ENCODE results near the gene SNX19.

DNA sequence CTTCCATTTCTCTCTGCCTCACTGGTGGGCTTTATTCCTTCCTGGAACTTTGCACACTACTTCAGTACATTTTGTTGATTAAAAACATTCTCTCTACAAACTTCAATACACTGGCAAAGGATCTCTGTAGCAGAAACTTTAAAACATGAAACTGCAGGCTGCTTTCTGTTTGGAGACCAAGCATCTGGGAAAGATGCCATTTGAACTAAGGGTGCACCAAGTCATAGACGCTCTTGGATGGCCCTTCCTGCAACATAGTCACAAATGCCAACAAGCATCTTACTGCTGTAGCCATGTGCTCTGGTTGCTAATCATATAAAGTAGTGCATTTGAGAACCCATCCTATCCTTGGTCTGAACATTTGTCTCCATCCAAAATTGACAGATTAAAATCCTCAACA, 56.4 kb downstream of the SNX19 start:
- TF ChIP-seq, protein P1, sequence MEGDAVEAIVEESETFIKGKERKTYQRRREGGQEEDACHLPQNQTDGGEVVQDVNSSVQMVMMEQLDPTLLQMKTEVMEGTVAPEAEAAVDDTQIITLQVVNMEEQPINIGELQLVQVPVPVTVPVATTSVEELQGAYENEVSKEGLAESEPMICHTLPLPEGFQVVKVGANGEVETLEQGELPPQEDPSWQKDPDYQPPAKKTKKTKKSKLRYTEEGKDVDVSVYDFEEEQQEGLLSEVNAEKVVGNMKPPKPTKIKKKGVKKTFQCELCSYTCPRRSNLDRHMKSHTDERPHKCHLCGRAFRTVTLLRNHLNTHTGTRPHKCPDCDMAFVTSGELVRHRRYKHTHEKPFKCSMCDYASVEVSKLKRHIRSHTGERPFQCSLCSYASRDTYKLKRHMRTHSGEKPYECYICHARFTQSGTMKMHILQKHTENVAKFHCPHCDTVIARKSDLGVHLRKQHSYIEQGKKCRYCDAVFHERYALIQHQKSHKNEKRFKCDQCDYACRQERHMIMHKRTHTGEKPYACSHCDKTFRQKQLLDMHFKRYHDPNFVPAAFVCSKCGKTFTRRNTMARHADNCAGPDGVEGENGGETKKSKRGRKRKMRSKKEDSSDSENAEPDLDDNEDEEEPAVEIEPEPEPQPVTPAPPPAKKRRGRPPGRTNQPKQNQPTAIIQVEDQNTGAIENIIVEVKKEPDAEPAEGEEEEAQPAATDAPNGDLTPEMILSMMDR (IDR thresholded peaks at IDR 0.05) = no peak
- no peak for TF ChIP-seq POLR2A (IDR thresholded peaks at IDR 0.05)

All from adrenal gland (tissue), 5 donors.